ENCODE data around the gene TAF6L.
"Not testable (repeated sequence)": the region's sequence is repeated elsewhere in the genome, so short reads cannot be mapped to it uniquely, and the experiment has no call there.

TAF6L gene, protein sequence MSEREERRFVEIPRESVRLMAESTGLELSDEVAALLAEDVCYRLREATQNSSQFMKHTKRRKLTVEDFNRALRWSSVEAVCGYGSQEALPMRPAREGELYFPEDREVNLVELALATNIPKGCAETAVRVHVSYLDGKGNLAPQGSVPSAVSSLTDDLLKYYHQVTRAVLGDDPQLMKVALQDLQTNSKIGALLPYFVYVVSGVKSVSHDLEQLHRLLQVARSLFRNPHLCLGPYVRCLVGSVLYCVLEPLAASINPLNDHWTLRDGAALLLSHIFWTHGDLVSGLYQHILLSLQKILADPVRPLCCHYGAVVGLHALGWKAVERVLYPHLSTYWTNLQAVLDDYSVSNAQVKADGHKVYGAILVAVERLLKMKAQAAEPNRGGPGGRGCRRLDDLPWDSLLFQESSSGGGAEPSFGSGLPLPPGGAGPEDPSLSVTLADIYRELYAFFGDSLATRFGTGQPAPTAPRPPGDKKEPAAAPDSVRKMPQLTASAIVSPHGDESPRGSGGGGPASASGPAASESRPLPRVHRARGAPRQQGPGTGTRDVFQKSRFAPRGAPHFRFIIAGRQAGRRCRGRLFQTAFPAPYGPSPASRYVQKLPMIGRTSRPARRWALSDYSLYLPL

DNA sequence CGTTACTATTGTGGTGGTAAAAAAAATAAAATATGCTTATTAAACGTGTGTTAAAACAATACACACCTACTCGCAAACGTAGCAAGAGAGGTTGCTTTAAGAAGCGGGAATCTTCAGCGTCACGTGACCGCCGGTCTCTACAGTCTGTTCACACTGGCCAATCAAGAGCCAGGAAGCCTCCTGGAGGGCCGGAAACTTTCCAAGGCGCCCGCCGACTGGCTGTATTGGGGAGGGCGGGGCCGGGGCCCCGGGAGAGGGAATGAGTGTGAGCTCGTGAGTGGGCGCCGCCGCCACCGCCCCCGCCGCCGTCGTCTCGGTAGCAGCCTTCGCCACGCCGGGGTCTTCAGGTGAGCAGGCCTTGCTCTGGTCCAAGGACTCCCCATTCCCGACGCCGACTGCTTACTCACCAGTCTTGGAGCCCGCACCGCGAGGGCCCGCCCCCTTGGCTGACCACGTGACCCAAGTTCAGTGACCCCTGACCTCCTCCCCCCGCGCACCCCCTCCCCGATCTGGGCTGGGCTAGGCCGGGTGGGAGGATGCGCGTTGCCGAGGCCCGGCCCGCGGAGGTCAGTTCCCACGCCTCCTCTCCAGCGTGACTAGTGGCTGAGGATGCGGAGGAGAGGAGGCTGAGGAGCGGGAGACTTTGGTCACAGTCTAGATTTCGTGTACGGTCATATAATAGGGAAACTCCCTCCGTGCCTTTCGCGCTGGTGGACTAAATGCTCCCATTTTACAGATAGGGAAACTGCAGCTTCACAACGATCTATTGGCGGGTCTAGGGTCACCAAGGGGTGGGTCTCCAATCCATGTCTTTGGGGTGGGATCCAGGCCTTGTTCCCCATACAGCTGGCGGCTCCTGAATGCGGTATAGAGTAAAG lies at the start of gene TAF6L:
TAF6L (plus strand) TSS at position 253 of the 878 bp plus-strand sequence. CDS start 4,388 bp downstream, outside the sequence.
- DNase-seq (ENCODE audit: low read depth), result peak; percentile 84

GRCh38 chr11:62721994-62722393 lies 49.2 kb upstream of the TAF6L start:
- no peak for DNase-seq (ENCODE audit: low read depth)

DNA sequence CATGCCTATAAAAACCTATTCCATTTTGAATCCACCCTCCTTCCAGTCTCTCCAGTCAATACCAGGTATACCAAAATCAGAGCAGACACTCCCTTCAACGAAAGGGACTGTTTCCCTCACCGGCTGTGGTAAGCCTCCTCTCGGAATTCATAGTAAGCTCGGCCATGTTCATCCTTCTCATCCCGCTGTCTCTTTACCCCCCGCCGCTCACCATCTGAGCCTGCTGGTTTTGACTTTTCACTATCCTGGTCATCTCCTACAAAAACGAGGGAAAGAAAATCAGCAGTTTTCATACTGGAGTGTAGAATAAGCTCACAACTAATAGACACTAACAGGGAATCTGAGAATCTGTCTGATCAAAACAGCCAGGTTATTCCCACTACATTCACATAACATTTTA lies 47.0 kb upstream of the TAF6L start:
- DNase-seq (ENCODE audit: low read depth), result no peak

DNA sequence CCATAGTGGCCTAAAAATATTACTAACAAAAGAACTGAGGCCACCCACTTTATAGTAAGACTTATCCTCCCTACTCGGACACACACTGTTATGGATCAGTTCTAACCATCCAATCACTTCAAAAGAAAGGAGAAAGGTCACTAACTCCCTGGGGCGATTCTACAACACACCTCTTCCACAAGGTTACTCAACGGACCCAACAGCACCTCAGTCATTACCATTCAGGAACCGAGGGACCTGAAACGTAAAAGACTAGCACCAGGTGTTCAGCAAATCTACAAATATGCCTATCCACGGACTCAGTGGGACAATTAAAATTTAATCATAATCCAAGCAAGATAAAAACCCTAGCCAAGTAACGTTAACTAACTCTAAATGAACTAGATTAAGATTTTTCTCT lies 45.5 kb upstream of the TAF6L start:
- DNase-seq (ENCODE audit: low read depth), result no peak

DNA sequence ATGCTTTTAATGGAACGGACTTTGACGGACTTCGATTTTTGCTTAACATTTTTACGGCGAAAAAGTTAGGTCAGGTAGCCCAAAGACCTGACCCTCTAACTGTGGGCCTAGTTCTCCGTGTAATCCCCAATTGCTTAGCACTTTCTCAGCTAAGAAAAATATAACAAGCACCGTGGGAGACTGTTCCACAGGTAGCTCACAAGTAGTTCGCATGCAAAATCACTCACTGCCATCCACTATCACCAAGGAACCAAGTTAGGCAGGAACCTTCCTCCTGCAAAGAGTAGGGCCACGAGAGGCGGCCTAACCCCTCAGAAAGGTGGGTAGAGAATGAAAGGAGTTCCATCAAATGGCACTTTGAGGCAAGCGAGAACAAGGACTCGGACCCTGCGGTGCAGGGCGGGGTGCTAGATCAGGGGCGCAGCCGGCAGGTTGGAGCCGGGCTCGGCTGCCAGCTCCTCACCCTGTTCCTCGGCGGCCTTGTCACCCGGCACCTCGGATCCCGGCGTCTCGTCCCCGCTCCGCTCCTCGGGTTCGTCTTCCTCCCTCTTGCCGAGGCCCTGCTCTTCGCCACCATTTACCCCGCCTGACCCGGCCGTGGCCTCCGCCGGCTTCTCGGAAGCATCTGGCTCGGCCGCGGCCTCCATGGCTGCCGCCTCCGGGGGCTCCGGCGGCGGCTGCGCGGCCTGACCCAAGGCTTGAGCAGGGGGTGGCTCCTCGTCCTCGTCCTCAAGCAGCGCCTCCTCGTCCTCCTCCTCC lies 44.9 kb upstream of the TAF6L start:
- DNase-seq (ENCODE audit: low read depth), result no peak

DNA sequence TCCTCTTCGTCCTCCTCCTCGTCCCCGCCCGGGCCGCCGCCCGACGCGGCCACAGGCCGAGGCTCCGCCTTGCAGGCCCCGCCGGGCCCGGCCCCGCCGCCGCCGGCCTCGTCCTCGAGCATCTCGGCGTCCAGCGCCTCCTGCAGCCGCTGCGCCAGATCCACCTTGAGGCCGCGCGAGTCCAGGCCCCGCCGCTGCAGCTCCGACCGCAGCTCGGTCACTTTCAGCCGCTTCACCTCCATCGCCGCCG lies 44.4 kb upstream of the TAF6L start:
- no peak for DNase-seq (ENCODE audit: low read depth)

DNA sequence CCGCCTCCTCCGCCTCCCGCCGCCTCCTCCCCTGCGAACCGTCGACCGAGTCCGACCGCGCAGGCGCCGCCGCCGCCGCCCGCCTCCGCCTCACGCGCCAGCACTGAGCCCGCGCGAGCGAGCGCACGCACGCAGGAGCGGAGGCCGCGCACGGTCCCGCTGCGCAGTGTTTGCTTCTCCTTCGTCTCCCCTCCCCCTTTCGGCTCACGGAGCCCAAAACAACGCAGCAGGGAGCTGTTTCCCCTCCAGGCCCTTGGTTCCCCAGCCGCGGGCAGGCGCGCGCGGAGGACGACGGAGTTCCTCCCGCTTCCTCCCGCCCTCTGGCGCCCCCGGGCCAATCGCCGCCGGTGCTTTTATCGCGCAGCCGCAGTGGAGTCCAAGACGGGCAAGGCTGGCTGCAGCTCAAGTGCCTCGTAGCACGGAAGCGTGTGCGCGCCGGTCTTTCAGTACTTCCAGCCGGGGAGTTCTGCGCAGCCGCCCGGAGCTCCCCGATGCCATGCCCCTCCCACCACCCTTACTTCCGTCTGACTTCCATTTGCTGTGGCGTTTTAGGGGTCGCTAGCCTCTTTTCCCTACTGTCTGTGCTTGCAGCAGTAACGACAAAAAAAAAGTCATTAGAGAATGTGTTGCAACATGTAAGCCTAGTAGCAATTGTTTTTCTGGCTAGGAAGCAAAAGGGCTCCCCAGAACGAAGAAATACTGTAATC lies 43.9 kb upstream of the TAF6L start, which contains the start of gene HNRNPUL2:
HNRNPUL2 (minus strand) TSS at position 293 of the 707 bp plus-strand sequence. CDS start 301 bp downstream, outside the sequence.
- DNase-seq (ENCODE audit: low read depth), result peak; percentile 96

- peak; percentile 74 for DNase-seq (ENCODE audit: low read depth)
These were observed 43.4 kb upstream of the TAF6L start for GRCh38 chr11:62727872-62728170.

DNA sequence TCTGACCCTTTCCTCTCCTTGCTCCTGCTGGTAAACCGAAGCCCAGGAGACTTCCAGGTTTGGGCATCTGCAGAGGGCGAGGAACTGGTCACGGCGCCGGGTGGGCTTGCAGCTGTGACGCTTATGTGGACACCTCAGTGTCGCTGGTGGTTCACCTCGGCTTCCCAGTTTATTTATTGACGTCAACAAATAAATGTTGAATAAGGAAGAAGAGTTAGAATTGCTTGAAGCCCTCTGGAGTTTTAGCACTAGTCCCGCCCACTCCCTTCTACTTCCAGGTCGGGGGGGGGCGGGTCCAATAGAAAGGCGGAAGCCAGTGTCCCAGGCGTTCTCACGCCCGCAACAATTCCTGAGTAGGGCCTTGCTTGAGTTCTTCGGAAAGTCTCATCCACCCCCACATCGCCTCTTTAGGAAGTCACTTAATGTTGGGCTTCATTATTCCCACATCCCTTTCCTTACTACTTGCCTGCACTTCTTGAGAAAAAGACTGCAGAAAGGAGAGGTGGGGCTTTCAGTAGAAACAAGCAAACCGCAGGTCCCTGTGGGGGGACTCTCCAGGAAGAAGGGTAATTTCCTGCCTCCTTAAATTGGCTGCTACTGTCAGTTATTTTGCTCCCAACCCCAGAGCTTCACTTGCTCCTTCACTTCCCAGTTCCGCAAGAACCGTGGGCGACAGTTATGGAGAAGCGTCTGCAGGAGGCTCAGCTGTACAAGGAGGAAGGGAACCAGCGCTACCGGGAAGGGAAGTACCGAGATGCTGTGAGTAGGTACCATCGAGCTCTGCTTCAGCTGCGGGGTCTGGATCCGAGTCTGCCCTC lies 42.8 kb upstream of the TAF6L start, which contains the start of gene TTC9C:
TTC9C (plus strand) TSS at position 316 of the 818 bp plus-strand sequence; CDS start at position 679, 363 bp downstream.
- peak; percentile 74 for DNase-seq (ENCODE audit: low read depth)

DNA sequence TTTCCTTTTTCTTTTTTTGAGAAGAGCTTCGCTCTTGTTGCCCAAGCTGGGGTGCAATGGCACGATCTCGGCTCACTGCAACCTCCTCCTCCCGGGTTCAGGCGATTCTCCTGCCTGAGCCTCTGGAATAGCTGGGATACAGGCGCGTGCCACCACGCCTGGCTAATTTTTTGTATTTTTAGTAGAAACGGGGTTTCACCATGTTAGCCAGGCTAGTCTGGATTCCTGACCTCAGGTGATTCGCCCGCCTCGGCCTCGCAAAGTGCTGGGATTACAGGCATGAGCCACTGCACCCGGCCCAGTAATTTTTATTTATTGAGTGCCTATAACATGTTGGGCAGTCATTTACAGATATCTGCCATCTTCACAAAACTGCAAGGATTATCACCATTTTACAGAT lies 41.1 kb upstream of the TAF6L start:
- not testable (repeated sequence) for DNase-seq (ENCODE audit: low read depth)

- DNase-seq (ENCODE audit: low read depth), result no peak
These were observed 38.4 kb upstream of the TAF6L start for GRCh38 chr11:62732830-62733229.

DNA sequence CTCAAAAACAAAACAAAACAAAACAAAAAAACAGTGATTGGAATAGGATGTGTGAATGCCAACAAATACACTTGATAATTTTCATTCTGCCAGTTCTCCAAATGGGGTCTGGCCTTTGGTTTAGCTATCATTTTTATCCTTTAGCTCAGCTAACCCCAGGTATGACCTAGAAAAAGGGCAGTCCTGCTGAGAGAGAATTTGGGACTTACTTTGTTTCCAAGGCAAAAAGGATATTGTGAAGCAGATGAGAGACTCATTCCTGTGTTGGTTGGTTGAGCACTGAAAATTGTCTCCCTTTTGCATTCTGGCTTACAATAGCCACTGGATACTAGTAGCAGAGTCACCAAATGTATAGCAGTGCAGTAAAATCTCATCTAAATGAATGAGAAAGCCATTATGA lies 34.0 kb upstream of the TAF6L start:
- no peak for DNase-seq (ENCODE audit: low read depth)

- DNase-seq (ENCODE audit: low read depth), result no peak
These were observed 23.6 kb upstream of the TAF6L start for GRCh38 chr11:62747475-62748160.

DNA sequence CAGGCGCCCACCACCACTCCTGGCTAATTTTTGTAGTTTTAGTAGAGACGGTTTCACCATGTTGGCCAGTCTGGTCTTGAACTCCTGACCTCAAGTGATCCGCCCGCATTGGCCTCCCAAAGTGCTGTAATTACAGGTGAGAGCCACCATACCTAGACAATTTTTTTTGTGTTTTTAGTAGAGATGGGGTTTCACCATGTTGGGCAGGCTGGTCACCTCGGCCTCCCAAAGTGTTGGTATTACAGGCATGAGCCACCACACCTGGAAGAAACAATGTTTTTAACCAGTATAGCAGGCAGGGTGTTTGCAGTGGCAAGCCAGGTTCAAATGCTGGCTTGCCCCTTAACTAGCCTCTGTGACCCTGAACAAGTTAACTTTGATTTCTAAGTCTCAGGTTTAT lies 21.3 kb upstream of the TAF6L start:
- DNase-seq (ENCODE audit: low read depth), result not testable (repeated sequence)

DNA sequence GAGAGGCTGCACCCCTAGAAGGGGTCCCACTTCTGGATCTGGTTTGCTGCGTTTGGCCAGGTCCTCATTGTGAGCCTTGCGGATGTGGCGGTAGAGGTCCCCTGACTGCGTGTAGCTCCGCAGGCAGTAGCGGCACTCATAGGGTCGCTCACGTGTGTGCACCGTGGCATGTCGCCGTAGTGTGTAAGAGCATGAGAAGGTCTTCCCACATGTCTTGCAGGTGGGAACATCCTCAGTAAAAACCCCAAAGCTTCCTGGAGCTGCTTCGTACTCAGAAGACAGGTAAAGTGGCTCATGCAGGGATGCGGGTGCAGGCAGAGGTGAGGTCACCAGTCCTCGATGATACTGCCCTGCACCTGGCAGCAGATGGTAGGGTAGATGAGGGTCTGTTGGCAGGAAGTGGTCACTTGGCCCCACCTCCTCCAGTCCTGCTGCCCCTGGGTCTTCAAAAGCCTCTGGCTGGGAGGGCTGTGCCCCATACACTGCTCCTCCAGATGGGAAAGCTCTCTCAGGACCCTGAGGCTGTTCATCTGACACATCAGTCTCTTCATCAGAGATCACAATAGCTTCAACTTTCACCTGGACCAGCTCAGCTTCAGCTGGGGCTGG lies 18.9 kb upstream of the TAF6L start:
- DNase-seq (ENCODE audit: low read depth), result no peak

- no peak for DNase-seq (ENCODE audit: low read depth)
These were observed 18.0 kb upstream of the TAF6L start for GRCh38 chr11:62752994-62753735.

DNA sequence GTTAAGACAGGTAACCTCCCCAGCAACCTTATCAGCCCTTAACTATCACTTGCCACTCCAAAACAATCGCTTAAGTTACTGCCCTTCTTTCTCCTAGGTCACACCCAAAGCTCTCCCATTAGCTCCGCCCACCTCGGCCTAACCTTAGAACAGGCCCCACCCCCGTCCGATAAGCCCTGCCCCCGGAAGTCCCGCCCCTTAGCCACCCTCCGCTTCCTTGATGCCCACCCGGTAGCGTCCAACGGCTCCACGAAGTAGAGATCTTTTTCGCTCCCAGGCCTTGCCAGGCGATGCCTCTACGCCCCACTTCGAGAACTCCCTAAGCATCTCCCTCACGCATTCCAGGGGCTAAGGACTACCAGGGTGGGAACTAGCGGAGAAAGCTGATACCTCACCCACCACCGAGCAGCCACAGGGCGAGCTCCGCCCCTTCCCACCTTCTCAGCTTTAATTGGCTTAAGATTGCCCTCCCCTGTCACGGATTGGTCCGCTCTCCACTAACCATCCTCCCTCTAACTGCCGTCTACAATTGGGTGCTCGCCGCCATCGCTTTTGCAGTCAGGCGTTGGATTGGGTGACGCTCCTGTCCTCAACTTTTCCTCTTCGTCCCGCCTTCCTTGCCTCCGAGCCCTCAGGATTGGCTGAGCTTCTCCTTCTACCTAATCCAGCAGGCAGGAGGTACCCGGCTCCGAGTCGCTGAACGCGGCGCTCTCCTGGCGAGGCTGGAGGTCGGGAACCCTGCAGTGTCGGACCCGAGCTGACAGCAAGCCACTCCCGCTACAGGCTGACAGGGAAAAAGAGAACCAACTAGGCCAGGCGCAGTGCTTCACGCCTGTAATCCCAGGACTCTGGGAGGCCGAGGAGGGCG lies 17.2 kb upstream of the TAF6L start, which contains the start of gene ZBTB3:
ZBTB3 (minus strand) TSS at position 425 of the 868 bp plus-strand sequence. CDS start 496 bp downstream, outside the sequence.
- DNase-seq (ENCODE audit: low read depth), result peak; percentile 96

Measured in activated gamma-delta T cell treated with anti-CD3 and anti-CD28 coated beads, Interleukin-2, amount 50 U/mL, for 16 hours (primary cell).